SK-N-SH treated with all-trans-retinoic acid at 6 μM for 48 hours (cell line): ENCODE measurements around the gene PLXNA4.

ENCODE experiments used
- ATAC-seq: fragments of 200-7000 bp; cut with Tn5 transposase; 3 replicates; pipeline ENCODE4 v1.9.1; 2020; ENCODE audit warnings: mild to moderate bottlenecking, moderate library complexity
- ARNTL ChIP-seq: fragments of 450-650 bp; formaldehyde crosslinking; IDR thresholded peaks from 2 replicates; pipeline ENCODE4 v1.5.0; 2020; ENCODE audit warnings: low read depth, mild to moderate bottlenecking, moderate library complexity, borderline replicate concordance
- BACH2 ChIP-seq: fragments of 250-450 bp; sonication (Bioruptor Pico); IDR thresholded peaks from 2 replicates; pipeline ENCODE4 v1.9.0; 2021; ENCODE audit warnings: mild to moderate bottlenecking, borderline replicate concordance
- CREB5 ChIP-seq: fragments of 250-450 bp; sonication (Bioruptor Pico); IDR thresholded peaks from 2 replicates; pipeline ENCODE4 v1.5.1; 2020; ENCODE audit warnings: low read depth, mild to moderate bottlenecking, moderate library complexity
- CSDC2 ChIP-seq: fragments of 250-450 bp; sonication (Bioruptor Pico); IDR thresholded peaks from 2 replicates; pipeline ENCODE4 v1.5.0; 2020; ENCODE audit warnings: mild to moderate bottlenecking, moderate library complexity
- CSRNP3 ChIP-seq: fragments of 250-450 bp; sonication (Bioruptor Pico); IDR thresholded peaks from 2 replicates; pipeline ENCODE4 v1.5.1; 2021; ENCODE audit warnings: mild to moderate bottlenecking, moderate library complexity
- ESRRG ChIP-seq: fragments of 250-450 bp; sonication (Bioruptor Pico); IDR thresholded peaks from 2 replicates; pipeline ENCODE4 v1.6.1; 2021; ENCODE audit warnings: mild to moderate bottlenecking
- GLIS3 ChIP-seq: fragments of 250-450 bp; sonication (Bioruptor Pico); IDR thresholded peaks from 2 replicates; pipeline ENCODE4 v1.5.0; 2020; ENCODE audit warnings: mild to moderate bottlenecking, moderate library complexity
- ISL1 ChIP-seq: fragments of 250-450 bp; sonication (Bioruptor Pico); IDR thresholded peaks from 2 replicates; pipeline ENCODE4 v2.1.2; 2022; ENCODE audit warnings: mild to moderate bottlenecking, moderate library complexity
- PATZ1 ChIP-seq: fragments of 250-450 bp; sonication (Bioruptor Pico); IDR thresholded peaks from 2 replicates; pipeline ENCODE4 v1.8.0; 2020; ENCODE audit warnings: mild to moderate bottlenecking, moderate library complexity, borderline replicate concordance
- POU6F1 ChIP-seq: fragments of 250-450 bp; sonication (Bioruptor Pico); IDR thresholded peaks from 2 replicates; pipeline ENCODE4 v1.8.0; 2021; ENCODE audit warnings: low read depth, mild to moderate bottlenecking, moderate library complexity, borderline replicate concordance
- PPARA ChIP-seq: fragments of 250-450 bp; sonication (Bioruptor Pico); IDR thresholded peaks from 2 replicates; pipeline ENCODE4 v1.5.0; 2020; ENCODE audit warnings: mild to moderate bottlenecking, borderline replicate concordance
- RARB ChIP-seq: fragments of 250-450 bp; sonication (Bioruptor Pico); IDR thresholded peaks from 2 replicates; pipeline ENCODE4 v1.8.0; 2021; ENCODE audit warnings: mild to moderate bottlenecking, moderate library complexity
- SNAI2 ChIP-seq: fragments of 250-450 bp; sonication (Bioruptor Pico); IDR thresholded peaks from 2 replicates; pipeline ENCODE4 v1.5.0; 2020; ENCODE audit warnings: mild to moderate bottlenecking, moderate library complexity
- TCF4 ChIP-seq: fragments of 250-450 bp; sonication (Bioruptor Pico); IDR thresholded peaks from 2 replicates; pipeline ENCODE4 v1.8.0; 2021; ENCODE audit warnings: mild to moderate bottlenecking, moderate library complexity, borderline replicate concordance
- TOX ChIP-seq: fragments of 250-450 bp; sonication (Bioruptor Pico); IDR thresholded peaks from 2 replicates; pipeline ENCODE4 v1.8.0; 2021; ENCODE audit warnings: mild to moderate bottlenecking, moderate library complexity, borderline replicate concordance
- TSHZ2 ChIP-seq: fragments of 250-450 bp; sonication (Bioruptor Pico); IDR thresholded peaks from 2 replicates; pipeline ENCODE4 v1.5.0; 2020; ENCODE audit warnings: mild to moderate bottlenecking, moderate library complexity
- ZC3H10 ChIP-seq: fragments of 250-450 bp; sonication (Bioruptor Pico); IDR thresholded peaks from 2 replicates; pipeline ENCODE4 v1.5.1; 2021; ENCODE audit warnings: mild to moderate bottlenecking, moderate library complexity
- ZFP3 ChIP-seq: fragments of 250-450 bp; sonication (Bioruptor Pico); IDR thresholded peaks from 2 replicates; pipeline ENCODE4 v1.5.0; 2020; ENCODE audit warnings: mild to moderate bottlenecking, moderate library complexity
- ZFP30 ChIP-seq: fragments of 450-650 bp; formaldehyde crosslinking; IDR thresholded peaks from 2 replicates; pipeline ENCODE4 v1.5.0; 2022; ENCODE audit warnings: mild to moderate bottlenecking, moderate library complexity
- ZNF565 ChIP-seq: fragments of 450-650 bp; formaldehyde crosslinking; conservative IDR thresholded peaks from 2 replicates; pipeline ENCODE4 v1.5.0; 2020; ENCODE audit warnings: low read depth, mild to moderate bottlenecking, moderate library complexity
- ZNF70 ChIP-seq: fragments of 450-650 bp; formaldehyde crosslinking; IDR thresholded peaks from 2 replicates; pipeline ENCODE4 v1.5.0; 2020; ENCODE audit warnings: mild to moderate bottlenecking, moderate library complexity
- ZNF8 ChIP-seq: fragments of 450-650 bp; formaldehyde crosslinking; IDR thresholded peaks from 2 replicates; pipeline ENCODE4 v1.5.0; 2020; ENCODE audit warnings: mild to moderate bottlenecking, moderate library complexity

PLXNA4 gene

GRCh38 chr7:132255115-132255797, 321.0 kb downstream of the PLXNA4 start:
- no peak for TF ChIP-seq BACH2 (CRISPR knock-in tag)
- TF ChIP-seq SNAI2 (CRISPR knock-in tag): no peak
- TF ChIP-seq ZNF70 (CRISPR knock-in tag): no peak
- TF ChIP-seq RARB (CRISPR knock-in tag): no peak
- no peak for TF ChIP-seq CSDC2 (CRISPR knock-in tag)
- no peak for TF ChIP-seq TOX (CRISPR knock-in tag)
- TF ChIP-seq ISL1 (CRISPR knock-in tag): no peak
- TF ChIP-seq ZNF565 (CRISPR knock-in tag): no peak
- TF ChIP-seq ZNF8 (CRISPR knock-in tag): no peak
- TF ChIP-seq ARNTL (CRISPR knock-in tag): no peak
- no peak for TF ChIP-seq CREB5
- TF ChIP-seq ZFP3 (CRISPR knock-in tag): no peak
- no peak for TF ChIP-seq PATZ1 (CRISPR knock-in tag)
- TF ChIP-seq TCF4: no peak
- TF ChIP-seq ESRRG (CRISPR knock-in tag): no peak
- TF ChIP-seq ZC3H10 (CRISPR knock-in tag): no peak
- TF ChIP-seq, all 23 proteins: peak for 0
- ATAC-seq: no peak

GRCh38 chr7:132254455-132254854, 321.8 kb downstream of the PLXNA4 start:
- TF ChIP-seq ZC3H10 (CRISPR knock-in tag) (no peak), TCF4 (no peak), SNAI2 (CRISPR knock-in tag) (no peak), ZFP30 (CRISPR knock-in tag) (no peak), ISL1 (CRISPR knock-in tag) (no peak), ZNF565 (CRISPR knock-in tag) (no peak), CSRNP3 (CRISPR knock-in tag) (no peak), ZFP3 (CRISPR knock-in tag) (no peak), PPARA (CRISPR knock-in tag) (no peak), ZNF70 (CRISPR knock-in tag) (no peak), ESRRG (CRISPR knock-in tag) (no peak), POU6F1 (CRISPR knock-in tag) (no peak), CSDC2 (CRISPR knock-in tag) (no peak), RARB (CRISPR knock-in tag) (no peak), ZNF8 (CRISPR knock-in tag) (no peak), BACH2 (CRISPR knock-in tag) (no peak), TSHZ2 (CRISPR knock-in tag) (no peak), CREB5 (no peak), GLIS3 (CRISPR knock-in tag) (no peak)
- ATAC-seq: no peak
